A549 (cell line): ENCODE measurements around the gene SIK3.

Experiments used
- BHLHE40 ChIP-seq: IDR thresholded peaks from 2 replicates; pipeline ENCODE4 v1.6.1; 2012; ENCODE audit warnings: low read depth, low read length, inconsistent platforms
- CEBPB ChIP-seq, 2 experiments: fragments of >200 bp in 1 of 2; sonication (Bioruptor Twin) in 1 of 2; formaldehyde crosslinking in 1 of 2; IDR thresholded peaks; 2 replicates each; pipeline ENCODE4 v1.6.1; 2012 to 2016
- CHD4 ChIP-seq: fragments of 200-600 bp; sonication (generic); IDR thresholded peaks from 2 replicates; pipeline ENCODE4 v1.6.1; 2016; ENCODE audit warnings: antibody characterized with exemption, mild to moderate bottlenecking, borderline replicate concordance
- EHF ChIP-seq: fragments of 250-450 bp; sonication (Bioruptor Pico); IDR thresholded peaks from 2 replicates; pipeline ENCODE4 v1.5.0; 2020; ENCODE audit warnings: mild to moderate bottlenecking
- HDAC2 ChIP-seq: fragments of 200-600 bp; sonication (generic); IDR thresholded peaks from 2 replicates; pipeline ENCODE4 v1.6.1; 2016
- HOXB5 ChIP-seq: fragments of 250-450 bp; sonication (Bioruptor Pico); IDR thresholded peaks from 2 replicates; pipeline ENCODE4 v1.5.0; 2020; ENCODE audit warnings: mild to moderate bottlenecking, moderate library complexity
- PHF8 ChIP-seq: fragments of 200-600 bp; sonication (generic); IDR thresholded peaks from 2 replicates; pipeline ENCODE4 v1.6.1; 2016; ENCODE audit warnings: low read depth, mild to moderate bottlenecking, antibody characterized with exemption, moderate library complexity, borderline replicate concordance
- POLR2A ChIP-seq: IDR thresholded peaks from 2 replicates; pipeline ENCODE4 v1.6.1; 2012; ENCODE audit warnings: mild to moderate bottlenecking, low read length
- RCOR1 ChIP-seq: fragments of 150-350 bp; IDR thresholded peaks from 2 replicates; pipeline ENCODE4 v1.6.1; 2014; ENCODE audit warnings: antibody characterized with exemption, low read length, low read depth
- TF ChIP-seq, protein P1 (sequence below): fragments of >200 bp; sonication (Bioruptor Twin); formaldehyde crosslinking; IDR thresholded peaks from 3 replicates; pipeline ENCODE4 v1.5.1; 2016
- TF ChIP-seq, protein P2 (sequence below): IDR thresholded peaks from 2 replicates; pipeline ENCODE4 v1.6.1; 2012
- TF ChIP-seq, protein P3 (sequence below): fragments of 150-350 bp; IDR thresholded peaks from 2 replicates; pipeline ENCODE4 v1.6.1; 2014; ENCODE audit warnings: low read depth, mild to moderate bottlenecking, low read length
- TF ChIP-seq, protein P4 (sequence below): IDR thresholded peaks from 2 replicates; pipeline ENCODE4 v1.6.1; 2012
- TF ChIP-seq, protein P5 (sequence below): fragments of 450-650 bp; IDR thresholded peaks from 2 replicates; pipeline ENCODE4 v1.6.1; 2014; ENCODE audit warnings: antibody characterized with exemption

DNA sequence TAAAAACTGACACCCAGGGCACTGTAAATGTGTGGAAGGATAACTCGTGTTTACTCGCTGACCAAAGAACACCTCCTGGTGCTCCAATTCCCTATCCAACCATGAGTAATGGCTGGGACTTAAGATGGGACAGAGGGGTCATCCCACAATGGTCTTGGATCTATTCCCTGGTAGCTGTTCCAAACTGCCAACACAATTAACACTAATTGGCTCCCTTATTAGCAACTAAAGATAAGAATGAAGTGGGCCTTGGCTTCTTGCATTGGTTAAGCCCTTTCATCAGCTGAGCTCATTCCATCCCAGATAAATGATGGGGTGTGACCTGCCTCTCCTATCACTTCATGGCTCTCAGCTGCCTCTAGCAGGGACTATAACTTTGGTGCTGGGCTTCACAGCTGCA lies 1.5 kb upstream of the SIK3 start:
- TF ChIP-seq, protein P1, sequence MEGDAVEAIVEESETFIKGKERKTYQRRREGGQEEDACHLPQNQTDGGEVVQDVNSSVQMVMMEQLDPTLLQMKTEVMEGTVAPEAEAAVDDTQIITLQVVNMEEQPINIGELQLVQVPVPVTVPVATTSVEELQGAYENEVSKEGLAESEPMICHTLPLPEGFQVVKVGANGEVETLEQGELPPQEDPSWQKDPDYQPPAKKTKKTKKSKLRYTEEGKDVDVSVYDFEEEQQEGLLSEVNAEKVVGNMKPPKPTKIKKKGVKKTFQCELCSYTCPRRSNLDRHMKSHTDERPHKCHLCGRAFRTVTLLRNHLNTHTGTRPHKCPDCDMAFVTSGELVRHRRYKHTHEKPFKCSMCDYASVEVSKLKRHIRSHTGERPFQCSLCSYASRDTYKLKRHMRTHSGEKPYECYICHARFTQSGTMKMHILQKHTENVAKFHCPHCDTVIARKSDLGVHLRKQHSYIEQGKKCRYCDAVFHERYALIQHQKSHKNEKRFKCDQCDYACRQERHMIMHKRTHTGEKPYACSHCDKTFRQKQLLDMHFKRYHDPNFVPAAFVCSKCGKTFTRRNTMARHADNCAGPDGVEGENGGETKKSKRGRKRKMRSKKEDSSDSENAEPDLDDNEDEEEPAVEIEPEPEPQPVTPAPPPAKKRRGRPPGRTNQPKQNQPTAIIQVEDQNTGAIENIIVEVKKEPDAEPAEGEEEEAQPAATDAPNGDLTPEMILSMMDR, result no peak
- TF ChIP-seq PHF8 (no peak), EHF (CRISPR knock-in tag) (no peak), HOXB5 (CRISPR knock-in tag) (no peak), RCOR1 (no peak), CHD4 (no peak), POLR2A (no peak), HDAC2 (no peak), CEBPB (IDR thresholded peaks at IDR 0.05) (no peak), BHLHE40 (no peak)
- TF ChIP-seq, protein P2, sequence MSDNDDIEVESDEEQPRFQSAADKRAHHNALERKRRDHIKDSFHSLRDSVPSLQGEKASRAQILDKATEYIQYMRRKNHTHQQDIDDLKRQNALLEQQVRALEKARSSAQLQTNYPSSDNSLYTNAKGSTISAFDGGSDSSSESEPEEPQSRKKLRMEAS, result no peak
- TF ChIP-seq, protein P3, sequence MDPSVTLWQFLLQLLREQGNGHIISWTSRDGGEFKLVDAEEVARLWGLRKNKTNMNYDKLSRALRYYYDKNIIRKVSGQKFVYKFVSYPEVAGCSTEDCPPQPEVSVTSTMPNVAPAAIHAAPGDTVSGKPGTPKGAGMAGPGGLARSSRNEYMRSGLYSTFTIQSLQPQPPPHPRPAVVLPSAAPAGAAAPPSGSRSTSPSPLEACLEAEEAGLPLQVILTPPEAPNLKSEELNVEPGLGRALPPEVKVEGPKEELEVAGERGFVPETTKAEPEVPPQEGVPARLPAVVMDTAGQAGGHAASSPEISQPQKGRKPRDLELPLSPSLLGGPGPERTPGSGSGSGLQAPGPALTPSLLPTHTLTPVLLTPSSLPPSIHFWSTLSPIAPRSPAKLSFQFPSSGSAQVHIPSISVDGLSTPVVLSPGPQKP, result no peak
- TF ChIP-seq, protein P4, sequence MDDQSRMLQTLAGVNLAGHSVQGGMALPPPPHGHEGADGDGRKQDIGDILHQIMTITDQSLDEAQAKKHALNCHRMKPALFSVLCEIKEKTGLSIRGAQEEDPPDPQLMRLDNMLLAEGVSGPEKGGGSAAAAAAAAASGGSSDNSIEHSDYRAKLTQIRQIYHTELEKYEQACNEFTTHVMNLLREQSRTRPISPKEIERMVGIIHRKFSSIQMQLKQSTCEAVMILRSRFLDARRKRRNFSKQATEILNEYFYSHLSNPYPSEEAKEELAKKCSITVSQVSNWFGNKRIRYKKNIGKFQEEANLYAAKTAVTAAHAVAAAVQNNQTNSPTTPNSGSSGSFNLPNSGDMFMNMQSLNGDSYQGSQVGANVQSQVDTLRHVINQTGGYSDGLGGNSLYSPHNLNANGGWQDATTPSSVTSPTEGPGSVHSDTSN, result no peak
- TF ChIP-seq, protein P5, sequence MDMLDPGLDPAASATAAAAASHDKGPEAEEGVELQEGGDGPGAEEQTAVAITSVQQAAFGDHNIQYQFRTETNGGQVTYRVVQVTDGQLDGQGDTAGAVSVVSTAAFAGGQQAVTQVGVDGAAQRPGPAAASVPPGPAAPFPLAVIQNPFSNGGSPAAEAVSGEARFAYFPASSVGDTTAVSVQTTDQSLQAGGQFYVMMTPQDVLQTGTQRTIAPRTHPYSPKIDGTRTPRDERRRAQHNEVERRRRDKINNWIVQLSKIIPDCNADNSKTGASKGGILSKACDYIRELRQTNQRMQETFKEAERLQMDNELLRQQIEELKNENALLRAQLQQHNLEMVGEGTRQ, result no peak
